GM12864 (cell line): ENCODE results near the gene TRIM56.
"Not testable (repeated sequence)": the region's sequence is repeated elsewhere in the genome, so short reads cannot be mapped to it uniquely, and the experiment has no call there.

ENCODE experiments used
- DNase-seq: peaks from one replicate; pipeline ENCODE4 v3.0.0-alpha.2; 2011; ENCODE audit warnings: low read depth
- H3K4me3 ChIP-seq: 2 replicates; pipeline ENCODE4 v1.5.1; 2011; ENCODE audit warnings: mild to moderate bottlenecking, low read depth, low read length, control low read depth
- TF ChIP-seq, protein P1 (sequence below): IDR thresholded peaks from 2 replicates; pipeline ENCODE4 v1.5.1; 2011; ENCODE audit warnings: low read depth, mild to moderate bottlenecking, moderate library complexity, low read length, control low read depth, inconsistent platforms; ENCODE audit errors: missing control alignments

The TRIM56 gene, protein sequence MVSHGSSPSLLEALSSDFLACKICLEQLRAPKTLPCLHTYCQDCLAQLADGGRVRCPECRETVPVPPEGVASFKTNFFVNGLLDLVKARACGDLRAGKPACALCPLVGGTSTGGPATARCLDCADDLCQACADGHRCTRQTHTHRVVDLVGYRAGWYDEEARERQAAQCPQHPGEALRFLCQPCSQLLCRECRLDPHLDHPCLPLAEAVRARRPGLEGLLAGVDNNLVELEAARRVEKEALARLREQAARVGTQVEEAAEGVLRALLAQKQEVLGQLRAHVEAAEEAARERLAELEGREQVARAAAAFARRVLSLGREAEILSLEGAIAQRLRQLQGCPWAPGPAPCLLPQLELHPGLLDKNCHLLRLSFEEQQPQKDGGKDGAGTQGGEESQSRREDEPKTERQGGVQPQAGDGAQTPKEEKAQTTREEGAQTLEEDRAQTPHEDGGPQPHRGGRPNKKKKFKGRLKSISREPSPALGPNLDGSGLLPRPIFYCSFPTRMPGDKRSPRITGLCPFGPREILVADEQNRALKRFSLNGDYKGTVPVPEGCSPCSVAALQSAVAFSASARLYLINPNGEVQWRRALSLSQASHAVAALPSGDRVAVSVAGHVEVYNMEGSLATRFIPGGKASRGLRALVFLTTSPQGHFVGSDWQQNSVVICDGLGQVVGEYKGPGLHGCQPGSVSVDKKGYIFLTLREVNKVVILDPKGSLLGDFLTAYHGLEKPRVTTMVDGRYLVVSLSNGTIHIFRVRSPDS

DNA sequence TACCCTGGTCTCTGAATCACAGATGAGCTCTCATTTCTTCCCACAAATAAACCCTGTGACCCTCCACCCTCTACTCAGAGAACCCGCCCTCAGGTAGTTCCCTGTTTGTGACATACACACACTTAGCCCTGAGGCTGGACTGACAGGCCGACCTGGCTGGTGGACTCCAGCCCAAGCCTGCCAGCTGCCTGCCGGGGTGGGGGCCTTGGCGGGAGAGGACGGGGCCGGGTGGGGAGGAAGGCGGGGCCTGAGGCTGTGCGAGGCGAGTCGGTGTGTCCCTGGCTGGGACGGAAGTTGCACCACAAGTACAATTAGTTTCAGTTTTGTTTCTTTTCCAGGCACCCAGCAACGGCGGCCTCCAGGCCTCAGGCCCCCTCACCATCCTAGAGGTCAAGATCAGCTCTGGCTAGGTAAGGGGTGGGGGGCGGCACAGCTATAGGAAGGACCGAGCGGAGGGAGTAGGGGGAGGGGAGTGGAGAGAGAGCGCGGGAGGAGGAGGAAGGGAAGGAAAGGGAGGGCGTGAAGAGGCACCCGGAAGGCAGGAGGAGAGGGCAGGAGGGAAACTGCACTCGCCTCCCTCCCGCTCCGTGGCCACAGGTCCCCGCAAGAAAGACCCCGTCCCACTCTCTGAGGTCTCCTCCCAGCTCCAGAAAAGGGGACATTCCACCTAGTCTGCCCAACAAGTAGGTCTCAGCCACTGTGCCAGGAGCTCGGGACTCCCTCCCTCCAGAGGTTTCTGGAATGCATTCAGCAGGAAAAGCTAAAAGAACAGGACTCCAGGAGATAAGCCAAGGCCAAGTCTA is at the start of gene TRIM56:
Gene TRIM56 (plus strand): TSS at position 320 of the 803 bp plus-strand sequence. CDS start 1,832 bp downstream, outside the sequence.
- TF ChIP-seq, protein P1, sequence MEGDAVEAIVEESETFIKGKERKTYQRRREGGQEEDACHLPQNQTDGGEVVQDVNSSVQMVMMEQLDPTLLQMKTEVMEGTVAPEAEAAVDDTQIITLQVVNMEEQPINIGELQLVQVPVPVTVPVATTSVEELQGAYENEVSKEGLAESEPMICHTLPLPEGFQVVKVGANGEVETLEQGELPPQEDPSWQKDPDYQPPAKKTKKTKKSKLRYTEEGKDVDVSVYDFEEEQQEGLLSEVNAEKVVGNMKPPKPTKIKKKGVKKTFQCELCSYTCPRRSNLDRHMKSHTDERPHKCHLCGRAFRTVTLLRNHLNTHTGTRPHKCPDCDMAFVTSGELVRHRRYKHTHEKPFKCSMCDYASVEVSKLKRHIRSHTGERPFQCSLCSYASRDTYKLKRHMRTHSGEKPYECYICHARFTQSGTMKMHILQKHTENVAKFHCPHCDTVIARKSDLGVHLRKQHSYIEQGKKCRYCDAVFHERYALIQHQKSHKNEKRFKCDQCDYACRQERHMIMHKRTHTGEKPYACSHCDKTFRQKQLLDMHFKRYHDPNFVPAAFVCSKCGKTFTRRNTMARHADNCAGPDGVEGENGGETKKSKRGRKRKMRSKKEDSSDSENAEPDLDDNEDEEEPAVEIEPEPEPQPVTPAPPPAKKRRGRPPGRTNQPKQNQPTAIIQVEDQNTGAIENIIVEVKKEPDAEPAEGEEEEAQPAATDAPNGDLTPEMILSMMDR = no peak
- DNase-seq = peak; percentile 64
- H3K4me3 ChIP-seq = peak within 1 kb of the TSS; percentile 93

DNA sequence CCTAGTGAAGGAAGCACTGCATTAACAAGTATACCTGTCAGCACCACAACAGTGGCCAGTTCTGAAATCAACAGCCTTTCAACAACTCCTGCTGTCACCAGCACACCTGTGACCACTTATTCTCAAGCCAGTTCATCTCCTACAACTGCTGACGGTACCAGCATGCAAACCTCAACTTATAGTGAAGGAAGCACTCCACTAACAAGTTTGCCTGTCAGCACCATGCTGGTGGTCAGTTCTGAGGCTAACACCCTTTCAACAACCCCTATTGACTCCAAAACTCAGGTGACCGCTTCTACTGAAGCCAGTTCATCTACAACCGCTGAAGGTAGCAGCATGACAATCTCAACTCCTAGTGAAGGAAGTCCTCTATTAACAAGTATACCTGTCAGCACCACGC is 49.3 kb upstream of the TRIM56 start:
- H3K4me3 ChIP-seq = no peak overlapping the region
- no peak for DNase-seq
- TF ChIP-seq, protein P1 = no peak

DNA sequence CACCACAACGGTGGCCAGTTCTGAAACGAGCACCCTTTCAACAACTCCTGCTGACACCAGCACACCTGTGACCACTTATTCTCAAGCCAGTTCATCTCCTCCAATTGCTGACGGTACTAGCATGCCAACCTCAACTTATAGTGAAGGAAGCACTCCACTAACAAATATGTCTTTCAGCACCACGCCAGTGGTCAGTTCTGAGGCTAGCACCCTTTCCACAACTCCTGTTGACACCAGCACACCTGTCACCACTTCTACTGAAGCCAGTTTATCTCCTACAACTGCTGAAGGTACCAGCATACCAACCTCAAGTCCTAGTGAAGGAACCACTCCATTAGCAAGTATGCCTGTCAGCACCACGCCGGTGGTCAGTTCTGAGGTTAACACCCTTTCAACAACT is 44.0 kb upstream of the TRIM56 start:
- DNase-seq, H3K4me3 ChIP-seq: not testable (repeated sequence)

DNA sequence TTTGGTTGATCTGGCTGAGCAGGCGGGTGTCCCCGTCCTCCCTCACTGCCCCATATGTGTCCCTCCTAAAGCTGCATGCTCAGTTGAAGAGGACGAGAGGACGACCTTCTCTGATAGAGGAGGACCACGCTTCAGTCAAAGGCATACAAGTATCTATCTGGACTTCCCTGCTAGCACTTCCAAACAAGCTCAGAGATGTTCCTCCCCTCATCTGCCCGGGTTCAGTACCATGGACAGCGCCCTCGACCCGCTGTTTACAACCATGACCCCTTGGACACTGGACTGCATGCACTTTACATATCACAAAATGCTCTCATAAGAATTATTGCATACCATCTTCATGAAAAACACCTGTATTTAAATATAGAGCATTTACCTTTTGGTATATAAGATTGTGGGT is 26.9 kb upstream of the TRIM56 start:
- TF ChIP-seq, protein P1 = no peak
- DNase-seq = no peak
- no peak overlapping the region for H3K4me3 ChIP-seq

DNA sequence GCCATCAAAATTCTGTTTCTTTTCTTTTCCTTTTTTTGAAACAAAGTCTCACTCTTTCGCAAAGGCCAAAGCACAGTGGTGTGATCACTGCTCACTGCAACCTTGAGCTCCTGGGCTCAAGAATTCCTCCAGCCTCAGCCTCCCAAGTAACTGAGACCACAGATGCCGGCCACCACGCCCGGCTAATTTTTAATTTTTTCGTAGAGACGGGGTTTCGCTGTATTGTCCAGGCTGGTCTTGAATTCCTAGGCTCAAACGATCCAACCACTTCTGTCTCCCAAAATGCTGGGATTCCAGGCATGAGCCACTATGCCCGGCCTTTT is 25.7 kb upstream of the TRIM56 start:
- H3K4me3 ChIP-seq = no peak overlapping the region
- TF ChIP-seq, protein P1 = no peak
- no peak for DNase-seq

DNA sequence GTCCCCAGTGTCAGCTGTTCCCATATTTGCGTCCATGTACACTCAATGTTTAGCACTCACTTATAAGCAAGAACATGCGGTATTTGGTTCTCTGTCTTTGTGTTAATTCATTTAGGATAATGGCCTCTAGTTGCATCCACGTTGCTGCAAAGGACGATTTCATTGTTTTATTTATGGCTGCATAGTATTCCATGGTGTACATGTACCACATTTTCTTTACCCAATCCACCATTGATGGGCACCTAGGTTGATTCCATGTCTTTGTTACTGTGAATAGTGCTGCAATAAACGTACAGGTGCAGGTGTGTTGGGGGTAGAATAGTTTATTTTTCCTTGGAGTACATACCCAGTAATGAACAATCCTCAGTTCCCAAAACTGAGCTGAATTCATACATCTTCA is 24.3 kb upstream of the TRIM56 start:
- no peak overlapping the region for H3K4me3 ChIP-seq
- TF ChIP-seq, protein P1 = no peak
- no peak for DNase-seq

DNA sequence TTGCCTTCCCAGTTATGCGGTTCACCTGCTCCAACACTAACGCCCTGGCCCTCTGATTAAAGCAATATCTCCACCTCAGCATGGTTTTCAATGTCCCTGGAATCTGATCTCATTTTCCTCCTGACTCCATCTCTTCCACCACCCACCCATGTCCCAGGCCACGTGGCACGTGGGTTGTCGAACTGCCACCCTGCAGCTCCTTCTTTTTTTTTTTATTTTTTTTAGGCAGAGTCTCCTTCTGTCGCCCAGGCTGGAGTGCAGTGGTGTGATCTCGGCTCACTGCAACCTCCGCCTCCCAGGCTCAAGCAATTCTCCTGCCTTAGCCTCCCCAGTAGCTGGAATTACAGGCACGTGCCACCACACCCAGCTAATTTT is 21.1 kb upstream of the TRIM56 start:
- H3K4me3 ChIP-seq, DNase-seq: not testable (repeated sequence)

DNA sequence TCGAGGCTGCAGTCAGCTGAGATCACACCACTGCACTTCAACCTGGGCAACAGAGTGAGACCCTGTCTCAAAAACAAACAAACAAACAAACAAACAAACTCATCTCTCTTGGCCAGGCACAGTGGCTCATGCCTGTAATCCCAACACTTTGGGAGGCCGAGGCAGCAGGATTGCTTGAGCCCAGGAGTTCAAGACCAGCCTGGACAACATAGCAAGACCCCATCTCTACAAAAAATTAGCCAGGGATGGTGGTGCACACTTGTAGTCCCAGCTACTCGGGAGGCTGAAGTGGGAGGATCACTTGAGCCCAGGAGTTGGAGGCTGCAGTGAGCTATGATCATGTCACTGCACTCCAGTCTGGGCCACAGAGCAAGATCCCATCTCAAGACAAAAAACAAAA is 20.1 kb upstream of the TRIM56 start:
- not testable (repeated sequence) for H3K4me3 ChIP-seq, DNase-seq
